Suprapubic skin (tissue), 4 donors: Measurements from ENCODE around the gene RHOA. TPM values are rescaled to one million over a fixed set of nuclear protein-coding genes. Genes with fewer than 3 reads are reported as not detected.
A peak's percentile ranks its signal among the peaks of the same experiment; 100 is the strongest.

Experiments
- DNase-seq, 2 donors: peaks; one replicate each; pipeline ENCODE4 v3.0.0-alpha.2; 2019; ENCODE audit warnings: low spot score in 2 of 2
- H3K27ac ChIP-seq: fragments of 200-600 bp; sonication (generic); one replicate; pipeline ENCODE4 v1.5.1; 2019
- H3K27me3 ChIP-seq: fragments of 200-600 bp; sonication (generic); one replicate; pipeline ENCODE4 v1.5.1; 2019
- H3K36me3 ChIP-seq: fragments of 200-600 bp; sonication (generic); one replicate; pipeline ENCODE4 v1.5.1; 2019
- H3K4me1 ChIP-seq: fragments of 200-600 bp; sonication (generic); one replicate; pipeline ENCODE4 v1.5.1; 2019
- H3K4me3 ChIP-seq: fragments of 200-600 bp; sonication (generic); one replicate; pipeline ENCODE4 v1.5.1; 2019; ENCODE audit warnings: mild to moderate bottlenecking
- H3K9me3 ChIP-seq: fragments of 200-600 bp; sonication (generic); one replicate; pipeline ENCODE4 v1.5.1; 2019
- CTCF ChIP-seq, 2 donors: fragments of 200-600 bp in 1 of 2; fragments of 450-650 bp in 1 of 2; sonication (generic) in 1 of 2; IDR thresholded peaks; one replicate each; pipeline ENCODE4 v1.5.1; 2016 to 2019; ENCODE audit warnings: antibody characterized with exemption in 2 of 2, mild to moderate bottlenecking in 1 of 2, moderate library complexity in 1 of 2
- EP300 ChIP-seq: sonication (generic); formaldehyde crosslinking; IDR thresholded peaks from one replicate; pipeline ENCODE4 v1.6.1; 2017; ENCODE audit warnings: antibody characterized with exemption
- POLR2A ChIP-seq, 2 donors: fragments of 450-650 bp; IDR thresholded peaks; one replicate each; pipeline ENCODE4 v1.6.1; 2017; ENCODE audit warnings: antibody characterized with exemption in 2 of 2, mild to moderate bottlenecking in 2 of 2, moderate library complexity in 2 of 2
- POLR2AphosphoS5 ChIP-seq, 3 donors: sonication (generic); formaldehyde crosslinking; IDR thresholded peaks; one replicate each; pipeline ENCODE4 v1.6.1; 2017; ENCODE audit warnings: antibody characterized with exemption in 3 of 3
- WGBS: methylation state at CpG from one replicate; pipeline ENCODE4 v1.1.5; 2018; 5-methylcytosine and 5-hydroxymethylcytosine counted together
- total RNA-seq, 4 donors: library from RNA; depleted of rRNA; stranded (reverse); fragments of >200 nt; gene quantifications; one replicate each; pipeline ENCODE4 v1.1.0, GENCODE V29; 2016

The RHOA gene
- total RNA-seq, 4 donors from 2014 or later = 315 to 373 (median 341) TPM

DNA sequence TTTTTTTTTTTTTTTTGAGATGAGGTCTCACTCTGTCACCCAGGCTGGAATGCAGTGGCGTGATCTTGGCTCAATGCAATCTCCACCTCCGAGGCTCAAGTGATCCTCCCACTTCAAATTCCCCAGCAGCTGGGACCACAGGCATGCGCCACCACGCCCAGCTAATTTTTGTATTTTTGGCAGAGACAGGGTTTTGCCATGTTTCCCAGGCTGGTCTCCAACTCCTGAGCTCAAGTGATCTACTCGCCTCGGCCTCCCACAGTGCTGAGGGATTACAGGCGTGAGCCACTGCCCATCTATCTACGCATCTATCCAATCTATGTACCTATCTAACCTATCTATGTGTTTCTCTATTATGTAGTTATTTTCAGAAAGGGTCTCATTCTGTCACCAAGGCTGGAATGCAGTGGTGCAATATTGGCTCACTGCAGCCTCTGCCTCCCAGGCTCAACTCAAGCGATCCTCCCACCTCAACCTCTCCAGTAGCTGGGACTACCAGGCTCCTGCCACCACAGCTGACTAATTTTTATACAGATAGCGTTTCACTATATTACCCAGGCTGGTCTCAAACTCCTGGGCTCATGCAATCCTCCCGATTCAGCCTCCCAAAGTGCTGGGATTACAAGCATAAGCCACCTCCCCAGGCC is 33.4 kb downstream of the RHOA start:
- no peaks in the 10 kb centered on the region for H3K27me3 ChIP-seq
- peak in 1 of 2 donors; percentile 69 for DNase-seq
- WGBS = 48% methylated on average over 11 of the region's 11 CpGs
- peak overlapping the region; percentile 22 for H3K27ac ChIP-seq
- H3K4me3 ChIP-seq = no peak overlapping the region
- H3K4me1 ChIP-seq = peaks cover 24% of the 10 kb centered on the region
- peaks cover 19% of the 10 kb centered on the region for H3K36me3 ChIP-seq
- no peaks in the 10 kb centered on the region for H3K9me3 ChIP-seq
- peak in 1 of 3 donors; percentile 12 for TF ChIP-seq POLR2AphosphoS5 (IDR thresholded peaks at IDR 0.05)
- no peak for TF ChIP-seq POLR2A (IDR thresholded peaks at IDR 0.05)

GRCh38 chr3:49377483-49377882 is 34.3 kb downstream of the RHOA start:
- Histone ChIP-seq H3K9me3 (no peaks in the 10 kb centered on the region), H3K27ac (peak overlapping the region; percentile 8), H3K4me1 (peaks cover 24% of the 10 kb centered on the region), H3K36me3 (peaks cover 26% of the 10 kb centered on the region), H3K4me3 (no peak overlapping the region), H3K27me3 (no peaks in the 10 kb centered on the region)
- TF ChIP-seq POLR2AphosphoS5 (IDR thresholded peaks at IDR 0.05) (no peak), POLR2A (IDR thresholded peaks at IDR 0.05) (no peak), CTCF (IDR thresholded peaks at IDR 0.05) (no peak), EP300 (no peak)
- DNase-seq = no peak
- 63% methylated on average over 1 of the region's 1 CpG for WGBS

DNA sequence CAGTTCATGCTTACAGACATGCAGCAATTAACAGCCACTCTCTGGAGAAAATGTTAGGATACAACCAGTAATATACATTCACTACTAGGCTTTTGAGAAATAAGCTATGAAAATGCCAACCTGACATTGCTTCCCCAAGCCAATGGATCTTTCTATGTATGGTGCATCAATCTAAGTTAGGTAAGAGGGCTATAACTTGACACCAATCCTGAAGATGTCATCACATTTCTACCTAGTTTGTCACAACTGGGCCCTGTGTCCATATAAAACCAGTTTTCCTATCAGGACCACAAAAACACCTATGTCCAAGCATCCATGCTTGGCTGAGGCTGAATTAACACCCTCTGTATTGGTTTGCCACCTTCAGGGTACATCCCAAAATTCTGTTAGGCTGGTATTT is 39.8 kb downstream of the RHOA start:
- Histone ChIP-seq H3K27me3 (no peaks in the 10 kb centered on the region), H3K27ac (no peak overlapping the region), H3K9me3 (no peaks in the 10 kb centered on the region), H3K4me3 (no peak overlapping the region), H3K36me3 (peaks cover 79% of the 10 kb centered on the region), H3K4me1 (peaks cover under 1% of the 10 kb centered on the region)
- no peak for TF ChIP-seq POLR2AphosphoS5 (IDR thresholded peaks at IDR 0.05)
- no peak for TF ChIP-seq POLR2A (IDR thresholded peaks at IDR 0.05)
- TF ChIP-seq EP300 = no peak
- no peak for TF ChIP-seq CTCF (IDR thresholded peaks at IDR 0.05)
- no peak for DNase-seq

GRCh38 chr3:49370585-49371290 is 41.0 kb downstream of the RHOA start:
- 79% methylated on average over 6 of the region's 6 CpGs for whole genome bisulfite sequencing
- Histone ChIP-seq H3K27me3 (no peaks in the 10 kb centered on the region), H3K4me3 (no peak overlapping the region), H3K4me1 (no peaks in the 10 kb centered on the region), H3K36me3 (peaks cover 90% of the 10 kb centered on the region), H3K9me3 (no peaks in the 10 kb centered on the region), H3K27ac (no peak overlapping the region)
- no peak for DNase-seq
- TF ChIP-seq EP300 = no peak
- TF ChIP-seq POLR2A (IDR thresholded peaks at IDR 0.05) = no peak
- TF ChIP-seq CTCF (IDR thresholded peaks at IDR 0.05) = no peak
- no peak for TF ChIP-seq POLR2AphosphoS5 (IDR thresholded peaks at IDR 0.05)

DNA sequence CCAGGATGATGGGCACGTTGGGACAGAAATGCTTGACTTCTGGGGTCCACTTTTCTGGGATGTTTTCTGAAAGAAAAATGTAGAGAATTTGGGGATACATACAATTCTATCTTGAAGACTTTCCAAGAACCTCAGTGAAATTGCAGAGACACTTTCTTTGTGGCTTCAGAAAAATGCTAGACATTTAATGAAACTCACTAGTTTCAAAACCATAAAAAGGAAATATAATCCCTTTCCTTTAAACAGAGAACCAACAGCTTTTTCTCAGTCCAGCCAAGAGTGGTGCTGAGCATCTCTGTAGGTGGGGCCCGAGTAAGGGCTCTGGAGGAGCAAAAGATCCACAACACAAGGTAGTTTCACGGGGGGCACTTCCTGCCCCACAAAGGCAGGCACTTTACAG is 49.2 kb downstream of the RHOA start:
- no peak for DNase-seq
- H3K27ac ChIP-seq = no peak overlapping the region
- 81% methylated on average over 3 of the region's 3 CpGs for WGBS

More for the DNA sequence above, 49.2 kb downstream of the RHOA start:
- Histone ChIP-seq H3K4me3 (no peak overlapping the region), H3K36me3 (peaks cover 82% of the 10 kb centered on the region), H3K4me1 (peaks cover 15% of the 10 kb centered on the region), H3K9me3 (no peaks in the 10 kb centered on the region), H3K27me3 (no peaks in the 10 kb centered on the region)
- TF ChIP-seq EP300 (no peak), POLR2A (IDR thresholded peaks at IDR 0.05) (no peak), CTCF (IDR thresholded peaks at IDR 0.05) (no peak), POLR2AphosphoS5 (IDR thresholded peaks at IDR 0.05) (no peak)
